CD4-positive, CD25-positive, alpha-beta regulatory T cell (primary cell): ENCODE measurements around the gene FMNL2. TPM values are rescaled to one million over a fixed set of nuclear protein-coding genes. Genes with fewer than 3 reads are reported as not detected.

Source experiments
- ATAC-seq, 2 donors: fragments of 150-1000 bp; cut with Tn5 transposase; one replicate each; pipeline ENCODE4 v1.10.0; 2021; ENCODE audit warnings: low read depth in 2 of 2, moderate number of reproducible peaks in 2 of 2, moderate library complexity in 1 of 2
- DNase-seq, 3 donors: peaks; one replicate each; pipeline versions ENCODE4 v3.0.0 to v3.0.0-alpha.2; 2012 to 2022; ENCODE audit warnings: mixed read lengths in 1 of 3
- H3K27ac ChIP-seq: one replicate; pipeline ENCODE4 v1.7.0; 2013; ENCODE audit warnings: mild to moderate bottlenecking, low read length; ENCODE audit not compliant: insufficient read depth, poor library complexity, severe bottlenecking
- H3K27me3 ChIP-seq: one replicate; pipeline ENCODE4 v1.7.0; 2013; ENCODE audit warnings: low read length; ENCODE audit not compliant: control insufficient read depth, insufficient read depth
- H3K36me3 ChIP-seq: one replicate; pipeline ENCODE4 v1.7.0; 2013; ENCODE audit warnings: mild to moderate bottlenecking, low read length, moderate library complexity; ENCODE audit not compliant: control insufficient read depth, insufficient read depth
- H3K4me1 ChIP-seq: 2 replicates; pipeline ENCODE4 v1.7.0; 2013; ENCODE audit warnings: mild to moderate bottlenecking, low read length; ENCODE audit not compliant: insufficient read depth, control insufficient read depth, poor library complexity, severe bottlenecking
- H3K4me3 ChIP-seq: one replicate; pipeline ENCODE4 v1.7.0; 2013; ENCODE audit warnings: low read depth, mild to moderate bottlenecking, low read length, moderate library complexity
- H3K9me3 ChIP-seq, 2 experiments: 1 replicate in 1 of 2; 2 replicates in 1 of 2; pipeline ENCODE4 v1.7.0; 2013; ENCODE audit warnings: low read length in 2 of 2, mild to moderate bottlenecking in 1 of 2, moderate library complexity in 1 of 2; ENCODE audit not compliant: control insufficient read depth in 2 of 2
- H3K27ac Mint-ChIP-seq, 3 donors: one replicate each; pipeline ENCODE4 v1.8.0; 2020 to 2022; ENCODE audit warnings: mild to moderate bottlenecking in 3 of 3, mixed read lengths in 3 of 3, moderate library complexity in 2 of 3
- H3K27me3 Mint-ChIP-seq: one replicate; pipeline ENCODE4 v1.8.0; 2022; ENCODE audit warnings: mild to moderate bottlenecking, mixed read lengths
- H3K36me3 Mint-ChIP-seq: one replicate; pipeline ENCODE4 v1.8.0; 2020; ENCODE audit warnings: mixed read lengths
- H3K4me1 Mint-ChIP-seq, 4 donors: one replicate each; pipeline ENCODE4 v1.8.0; 2020 to 2022; ENCODE audit warnings: mixed read lengths in 4 of 4, mild to moderate bottlenecking in 1 of 4
- H3K4me3 Mint-ChIP-seq, 4 donors: one replicate each; pipeline ENCODE4 v1.8.0; 2020 to 2022; ENCODE audit warnings: mild to moderate bottlenecking in 4 of 4, mixed read lengths in 4 of 4, moderate library complexity in 3 of 4
- H3K9me3 Mint-ChIP-seq, 7 donors: one replicate each; pipeline ENCODE4 v1.8.0; 2020 to 2022; ENCODE audit warnings: mixed read lengths in 7 of 7, mild to moderate bottlenecking in 3 of 7, moderate library complexity in 2 of 7
- polyA plus RNA-seq, 4 donors: library from polyadenylated mRNA; unstranded; fragments of 300-500 nt; fragmentation: Illumina TruSeq; gene quantifications; one replicate each; pipeline ENCODE4 v1.2.3, GENCODE V29; 2021
- total RNA-seq: library from RNA; stranded (reverse); gene quantifications from one replicate; pipeline ENCODE4 v1.2.3, GENCODE V29; 2022

Gene FMNL2
- 0.30 TPM for total RNA-seq
- under 1 TPM in 3 of 4 donors, not detected in 1; 0.07 to 0.21 (median 0.07) TPM for polyA plus RNA-seq

DNA sequence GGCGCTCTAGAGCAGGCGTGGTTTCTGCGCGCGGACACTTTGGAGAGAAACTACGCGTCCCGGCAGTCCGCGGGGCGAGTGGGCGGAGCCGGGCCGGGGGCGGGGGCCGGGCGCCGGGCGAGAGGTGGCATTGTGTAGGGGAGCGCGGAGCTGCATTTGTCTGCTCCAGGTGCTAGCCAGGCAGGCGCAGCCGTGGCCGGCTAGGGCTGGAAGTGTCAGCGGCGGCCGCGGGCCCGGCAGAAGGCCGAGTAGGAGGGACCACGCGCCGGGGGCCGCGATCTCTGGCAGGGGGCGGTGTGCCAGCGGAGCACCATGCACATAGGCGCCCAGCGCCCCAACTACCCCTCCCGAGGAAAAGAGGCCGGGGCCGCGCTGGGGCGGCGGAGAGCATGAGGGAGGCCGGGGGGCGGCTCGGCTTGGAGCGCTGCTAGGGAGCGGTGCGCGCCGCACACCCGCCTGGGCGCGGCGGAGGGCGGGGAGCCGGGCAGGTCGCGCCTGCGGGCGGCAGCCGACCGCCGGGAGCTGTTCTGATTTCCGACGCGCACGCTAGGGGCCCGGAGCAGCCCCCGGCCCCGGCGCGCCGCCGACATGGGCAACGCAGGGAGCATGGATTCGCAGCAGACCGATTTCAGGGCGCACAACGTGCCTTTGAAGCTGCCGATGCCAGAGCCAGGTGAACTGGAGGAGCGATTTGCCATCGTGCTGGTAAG, at the start of gene FMNL2:
Gene FMNL2 (plus strand): TSS at position 159 of the 710 bp plus-strand sequence.
- Mint-ChIP-seq H3K9me3 (peaks cover 0 to 3% (median 0%) of the 10 kb centered on the region in 7 donors), H3K27ac (no peak within 1 kb of the TSS), H3K27me3 (peaks cover 55% of the 10 kb centered on the region), H3K4me3 (peak within 1 kb of the TSS; percentile 21 to 84 (median 80)), H3K36me3 (no peaks in the 10 kb centered on the region), H3K4me1 (peaks cover 0 to 14% (median 5%) of the 10 kb centered on the region in 4 donors)
- ATAC-seq (peak; percentile 26 to 48), DNase-seq (peak in 2 of 3 donors; percentile 12 to 31)
- Histone ChIP-seq H3K27me3 (peaks cover 22% of the 10 kb centered on the region), H3K9me3 (no peaks in the 10 kb centered on the region), H3K27ac (no peak within 1 kb of the TSS), H3K4me3 (no peak within 1 kb of the TSS), H3K36me3 (no peaks in the 10 kb centered on the region), H3K4me1 (peaks cover 14% of the 10 kb centered on the region)

DNA sequence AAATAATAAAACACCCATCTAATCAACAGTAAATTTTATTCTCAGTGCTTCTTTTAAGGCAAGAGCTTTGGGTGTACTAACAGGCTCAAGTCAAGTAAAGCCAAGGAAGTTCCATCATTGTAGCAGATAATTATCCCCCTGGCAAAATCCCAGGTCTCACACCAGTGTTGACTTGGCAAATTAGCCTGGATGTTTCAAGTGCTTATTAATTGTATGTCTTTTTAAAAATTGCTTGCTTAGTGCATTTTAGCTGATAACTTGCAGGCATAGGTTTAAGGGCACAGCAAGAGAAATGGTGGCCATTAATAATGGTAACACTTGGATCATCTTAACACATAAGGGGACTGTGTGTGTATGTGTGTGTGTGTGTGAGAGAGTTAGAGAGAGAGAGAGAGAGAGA, 42.0 kb upstream of the FMNL2 start:
- Mint-ChIP-seq H3K9me3 (peaks cover 0 to 5% (median 0%) of the 10 kb centered on the region in 7 donors), H3K27me3 (no peaks in the 10 kb centered on the region), H3K36me3 (no peaks in the 10 kb centered on the region), H3K4me3 (no peak overlapping the region), H3K27ac (no peak overlapping the region), H3K4me1 (no peaks in the 10 kb centered on the region)
- H3K36me3 ChIP-seq, result no peaks in the 10 kb centered on the region
- no peaks in the 10 kb centered on the region for H3K27me3 ChIP-seq
- H3K27ac ChIP-seq, result no peak overlapping the region
- no peak overlapping the region for H3K4me3 ChIP-seq
- H3K4me1 ChIP-seq, result no peaks in the 10 kb centered on the region
- no peaks in the 10 kb centered on the region for H3K9me3 ChIP-seq
- DNase-seq, result no peak
- no peak for ATAC-seq

DNA sequence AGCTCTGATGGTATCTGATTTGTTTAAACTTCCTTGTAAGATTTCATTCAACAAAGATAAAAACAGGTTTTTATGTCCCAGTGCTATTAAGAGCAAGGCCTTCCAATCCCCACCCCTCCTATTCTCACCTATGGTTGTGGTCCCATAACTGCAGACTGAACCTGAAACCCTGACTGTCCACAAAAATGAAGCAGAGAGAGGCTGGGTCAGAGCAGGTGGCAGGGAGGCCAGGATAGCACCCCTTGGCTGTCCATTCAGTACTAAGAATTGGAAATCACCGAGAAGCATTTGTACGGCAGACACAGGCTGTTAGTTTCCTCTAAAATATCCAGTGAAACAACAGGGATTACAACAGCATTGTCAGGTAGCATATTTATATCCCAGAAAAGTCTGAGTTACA, 37.3 kb upstream of the FMNL2 start:
- Mint-ChIP-seq H3K36me3 (no peaks in the 10 kb centered on the region), H3K9me3 (peaks cover 0 to 5% (median 0%) of the 10 kb centered on the region in 7 donors), H3K27ac (no peak overlapping the region), H3K4me3 (no peak overlapping the region), H3K4me1 (no peaks in the 10 kb centered on the region), H3K27me3 (no peaks in the 10 kb centered on the region)
- no peak for DNase-seq
- Histone ChIP-seq H3K4me1 (no peaks in the 10 kb centered on the region), H3K27me3 (peaks cover 3% of the 10 kb centered on the region), H3K9me3 (no peaks in the 10 kb centered on the region), H3K27ac (no peak overlapping the region), H3K36me3 (no peaks in the 10 kb centered on the region), H3K4me3 (no peak overlapping the region)
- ATAC-seq, result no peak

DNA sequence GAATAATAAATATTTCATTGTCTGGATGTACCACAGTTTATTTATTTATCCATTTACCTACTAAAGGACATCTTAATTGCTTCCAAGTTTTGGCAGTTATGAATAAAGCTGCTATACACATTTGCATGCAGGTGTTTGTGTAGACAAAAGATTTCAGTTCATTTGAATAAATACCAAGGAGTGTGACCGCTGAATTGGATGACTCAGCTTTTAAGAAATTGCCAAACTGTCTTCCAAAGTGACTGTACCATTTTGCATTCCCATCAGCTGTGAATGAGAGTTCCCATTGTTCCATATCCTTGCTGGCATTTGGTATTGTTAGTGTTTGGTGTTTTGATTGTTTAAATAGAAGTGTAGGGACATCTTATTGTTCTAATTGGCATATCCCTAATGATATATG, 36.2 kb upstream of the FMNL2 start:
- H3K36me3 Mint-ChIP-seq, result no peaks in the 10 kb centered on the region
- H3K9me3 Mint-ChIP-seq, result peaks cover 0 to 2% (median 0%) of the 10 kb centered on the region in 7 donors
- H3K27me3 Mint-ChIP-seq, result no peaks in the 10 kb centered on the region
- no peak overlapping the region for H3K27ac Mint-ChIP-seq
- no peak for ATAC-seq
- Histone ChIP-seq H3K4me3 (no peak overlapping the region), H3K27me3 (peaks cover 3% of the 10 kb centered on the region), H3K27ac (no peak overlapping the region), H3K9me3 (no peaks in the 10 kb centered on the region), H3K4me1 (no peaks in the 10 kb centered on the region), H3K36me3 (no peaks in the 10 kb centered on the region)
- DNase-seq, result no peak
- no peak overlapping the region for H3K4me3 Mint-ChIP-seq
- no peaks in the 10 kb centered on the region for H3K4me1 Mint-ChIP-seq

GRCh38 chr2:152301131-152301530, 33.8 kb upstream of the FMNL2 start:
- H3K9me3 ChIP-seq, result no peaks in the 10 kb centered on the region
- H3K27ac Mint-ChIP-seq, result no peak overlapping the region
- no peak overlapping the region for H3K27ac ChIP-seq
- no peaks in the 10 kb centered on the region for H3K4me1 ChIP-seq
- ATAC-seq, result no peak
- H3K36me3 ChIP-seq, result no peaks in the 10 kb centered on the region
- peaks cover 3% of the 10 kb centered on the region for H3K27me3 ChIP-seq
- peaks cover 0 to 3% (median 0%) of the 10 kb centered on the region in 7 donors for H3K9me3 Mint-ChIP-seq
- H3K4me3 ChIP-seq, result no peak overlapping the region
- no peaks in the 10 kb centered on the region for H3K27me3 Mint-ChIP-seq
- no peaks in the 10 kb centered on the region for H3K4me1 Mint-ChIP-seq
- no peak overlapping the region for H3K4me3 Mint-ChIP-seq
- H3K36me3 Mint-ChIP-seq, result no peaks in the 10 kb centered on the region
- no peak for DNase-seq

DNA sequence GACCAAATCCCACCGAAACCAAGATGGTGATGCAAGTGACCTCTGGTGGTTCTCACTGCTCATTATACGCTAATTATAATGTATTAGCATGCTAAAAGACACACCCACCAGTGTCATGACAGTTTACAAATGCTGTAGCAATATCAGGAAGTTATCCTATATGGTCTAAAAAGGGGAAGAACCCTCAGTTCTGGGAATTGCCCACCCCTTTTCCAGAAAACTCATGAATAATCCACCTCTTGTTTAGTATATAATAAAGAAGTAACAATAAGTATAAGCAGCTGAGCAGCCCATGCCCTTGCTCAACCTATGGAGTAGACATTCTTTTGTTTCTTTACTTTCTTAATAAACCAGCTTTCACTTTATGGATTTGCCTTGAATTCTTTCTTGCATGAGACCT, 31.0 kb upstream of the FMNL2 start:
- peaks cover 0 to 3% (median 0%) of the 10 kb centered on the region in 7 donors for H3K9me3 Mint-ChIP-seq

DNA sequence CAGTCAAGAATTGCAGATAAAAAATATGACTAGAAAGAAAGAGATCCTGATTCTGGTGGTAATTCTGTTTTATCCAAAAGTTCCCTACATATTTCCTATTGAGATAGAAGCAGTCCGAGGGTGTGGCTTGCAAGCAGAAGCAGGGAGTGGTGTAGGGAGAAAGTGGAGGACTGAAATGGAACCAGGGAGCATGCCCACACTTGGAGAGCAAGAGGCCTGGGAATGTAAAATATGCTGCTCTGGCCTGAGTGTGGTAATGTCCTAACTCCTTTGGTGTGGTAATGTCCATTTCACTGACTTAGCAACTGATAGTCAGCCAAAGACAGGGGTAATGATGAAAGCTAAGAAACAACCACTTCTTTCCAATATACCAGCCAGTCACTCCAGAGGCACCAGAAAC, 30.1 kb upstream of the FMNL2 start:
- no peak overlapping the region for H3K27ac ChIP-seq
- H3K4me3 Mint-ChIP-seq, result no peak overlapping the region
- H3K36me3 Mint-ChIP-seq, result no peaks in the 10 kb centered on the region
- DNase-seq (no peak), ATAC-seq (no peak)
- H3K27ac Mint-ChIP-seq, result no peak overlapping the region
- H3K9me3 Mint-ChIP-seq, result peaks cover 0 to 3% (median 0%) of the 10 kb centered on the region in 7 donors
- no peaks in the 10 kb centered on the region for H3K4me1 Mint-ChIP-seq
- no peaks in the 10 kb centered on the region for H3K36me3 ChIP-seq
- no peaks in the 10 kb centered on the region for H3K27me3 Mint-ChIP-seq
- no peak overlapping the region for H3K4me3 ChIP-seq
- H3K27me3 ChIP-seq, result no peaks in the 10 kb centered on the region
- no peaks in the 10 kb centered on the region for H3K9me3 ChIP-seq
- no peaks in the 10 kb centered on the region for H3K4me1 ChIP-seq

More for the DNA sequence above, 31.0 kb upstream of the FMNL2 start:
- Mint-ChIP-seq H3K27me3 (no peaks in the 10 kb centered on the region), H3K36me3 (no peaks in the 10 kb centered on the region), H3K4me1 (no peaks in the 10 kb centered on the region), H3K27ac (peak overlapping the region in 1 of 3 donors; percentile 60), H3K4me3 (no peak overlapping the region)
- Histone ChIP-seq H3K9me3 (no peaks in the 10 kb centered on the region), H3K4me1 (no peaks in the 10 kb centered on the region), H3K36me3 (no peaks in the 10 kb centered on the region), H3K4me3 (no peak overlapping the region), H3K27me3 (peaks cover under 1% of the 10 kb centered on the region), H3K27ac (no peak overlapping the region)
- no peak for DNase-seq
- no peak for ATAC-seq

DNA sequence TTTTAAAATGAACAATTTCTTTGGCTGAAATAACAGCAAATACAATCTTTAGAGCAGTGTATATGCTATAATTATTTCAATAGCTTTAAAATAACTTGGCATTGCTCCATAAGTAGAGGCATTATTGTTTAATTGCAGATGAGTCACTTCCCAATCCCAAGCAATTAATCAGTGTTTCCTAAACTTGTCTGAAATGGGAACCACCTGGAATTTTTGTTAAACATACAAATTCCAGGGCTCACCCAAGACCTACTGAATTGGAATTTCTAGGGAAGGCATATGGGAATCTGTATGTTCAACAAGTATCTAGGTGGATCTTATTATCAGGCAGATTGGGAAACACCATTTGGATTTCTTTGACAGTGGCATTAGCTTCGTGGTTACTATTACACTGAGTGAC, 27.1 kb upstream of the FMNL2 start:
- H3K27ac Mint-ChIP-seq, result no peak overlapping the region
- no peak overlapping the region for H3K4me3 Mint-ChIP-seq
- no peaks in the 10 kb centered on the region for H3K4me1 ChIP-seq
- DNase-seq (no peak), ATAC-seq (no peak)
- no peaks in the 10 kb centered on the region for H3K27me3 ChIP-seq
- H3K27ac ChIP-seq, result no peak overlapping the region
- no peak overlapping the region for H3K4me3 ChIP-seq
- no peaks in the 10 kb centered on the region for H3K4me1 Mint-ChIP-seq
- no peaks in the 10 kb centered on the region for H3K36me3 Mint-ChIP-seq
- no peaks in the 10 kb centered on the region for H3K27me3 Mint-ChIP-seq
- H3K36me3 ChIP-seq, result no peaks in the 10 kb centered on the region
- peaks cover 0 to 4% (median 0%) of the 10 kb centered on the region in 7 donors for H3K9me3 Mint-ChIP-seq
- no peaks in the 10 kb centered on the region for H3K9me3 ChIP-seq
